Pons (tissue), 1 donor: ENCODE measurements around the gene DCAKD.

Experiments
- DNase-seq: peaks from one replicate; pipeline ENCODE4 v3.0.0-alpha.2; 2016; ENCODE audit warnings: low spot score

The DCAKD gene

DNA sequence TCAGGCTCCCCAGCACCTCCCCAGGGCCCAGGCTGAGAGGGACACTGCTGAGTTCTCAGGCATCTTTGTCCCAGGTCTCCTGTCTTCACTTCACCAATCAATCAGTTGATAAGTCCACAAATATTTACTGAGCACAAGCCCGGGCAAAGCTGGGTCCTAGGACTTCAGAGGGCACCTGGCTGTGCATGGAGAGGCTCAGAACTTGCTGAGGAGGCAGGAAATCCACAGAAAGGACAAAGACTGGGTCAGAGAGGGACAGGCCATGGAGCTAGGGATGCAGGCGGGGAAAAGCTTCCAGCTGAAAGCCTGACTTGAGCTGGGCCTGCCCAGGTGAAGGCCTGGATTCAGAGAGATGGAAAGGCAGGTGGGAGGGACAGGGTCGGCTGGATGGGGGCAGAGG, 50.1 kb downstream of the DCAKD start:
- no peak for DNase-seq

DNA sequence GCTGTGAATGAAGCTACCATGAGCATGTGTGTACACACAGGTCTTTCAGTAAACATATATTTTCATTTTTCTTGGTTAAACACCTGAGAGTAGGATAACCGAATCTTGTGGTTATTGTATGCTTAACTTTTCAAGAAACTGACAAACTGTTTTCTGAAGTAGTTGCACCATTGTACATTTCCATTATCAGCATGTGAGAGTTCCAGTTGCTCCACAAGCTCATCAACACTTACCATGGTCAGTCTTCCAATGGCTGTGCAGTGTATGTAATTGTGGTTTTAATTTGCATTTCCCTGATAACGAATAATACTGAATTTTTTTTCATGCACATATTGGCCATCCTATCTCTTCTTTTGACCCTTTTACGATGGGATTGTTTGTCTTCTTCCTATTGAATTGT, 52.0 kb downstream of the DCAKD start:
- DNase-seq: no peak

DNA sequence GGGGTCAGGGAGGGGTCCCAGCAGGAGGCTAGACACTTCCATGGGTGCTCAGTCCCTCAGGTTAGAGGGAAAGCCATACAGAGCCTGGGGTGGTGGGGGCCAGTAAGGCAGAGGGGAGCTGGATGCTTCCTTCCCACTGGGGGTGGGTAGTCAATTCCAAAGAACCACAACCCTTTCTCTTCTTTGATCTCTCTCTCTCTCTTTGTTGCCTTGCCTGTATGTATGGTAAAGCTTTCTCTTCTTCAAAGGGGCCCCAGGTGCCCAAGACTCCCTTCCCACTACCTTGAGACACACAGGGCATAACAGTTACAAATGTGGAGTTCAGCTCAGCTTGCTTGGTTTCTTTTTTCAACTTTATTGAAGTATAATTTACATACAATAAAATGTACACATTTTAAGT, 52.8 kb downstream of the DCAKD start:
- DNase-seq: no peak

DNA sequence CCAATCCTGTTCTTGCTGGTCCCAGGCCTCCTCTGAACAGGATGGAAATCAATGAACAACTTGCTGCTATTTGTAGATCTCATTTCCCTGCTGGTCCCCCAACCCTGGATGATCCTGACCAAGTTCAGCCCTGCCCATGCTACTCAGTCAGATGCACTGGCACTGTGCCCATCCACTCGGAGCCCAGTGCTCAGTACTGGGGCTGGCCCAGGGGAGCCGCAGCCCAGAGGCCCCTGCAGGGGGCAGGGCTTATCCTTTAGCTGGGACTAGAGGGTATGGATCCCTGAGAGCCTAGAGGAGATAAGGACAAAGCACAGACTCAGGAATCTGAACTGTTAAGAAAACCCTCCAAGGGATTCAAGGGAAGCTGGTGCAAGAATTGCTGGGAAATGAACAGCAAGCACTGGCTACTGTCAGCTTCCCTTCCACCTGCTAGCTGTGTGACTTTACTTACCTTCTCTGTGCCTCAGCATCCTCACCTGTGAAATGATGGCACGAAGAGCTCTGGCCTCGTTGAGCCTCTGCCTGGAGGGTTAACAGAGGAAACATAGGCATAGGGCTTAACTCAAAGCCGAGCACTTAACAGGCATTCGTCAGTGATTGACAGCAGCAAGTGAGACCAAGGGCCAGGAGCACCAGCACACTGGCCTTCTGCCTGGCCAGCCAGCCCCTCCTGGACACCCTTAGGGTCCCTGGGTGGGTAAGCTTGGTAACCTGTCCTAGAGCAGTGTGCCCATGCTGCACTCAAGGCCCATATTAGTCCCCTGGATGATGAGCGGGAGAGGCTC, 53.5 kb downstream of the DCAKD start:
- no peak for DNase-seq

DNA sequence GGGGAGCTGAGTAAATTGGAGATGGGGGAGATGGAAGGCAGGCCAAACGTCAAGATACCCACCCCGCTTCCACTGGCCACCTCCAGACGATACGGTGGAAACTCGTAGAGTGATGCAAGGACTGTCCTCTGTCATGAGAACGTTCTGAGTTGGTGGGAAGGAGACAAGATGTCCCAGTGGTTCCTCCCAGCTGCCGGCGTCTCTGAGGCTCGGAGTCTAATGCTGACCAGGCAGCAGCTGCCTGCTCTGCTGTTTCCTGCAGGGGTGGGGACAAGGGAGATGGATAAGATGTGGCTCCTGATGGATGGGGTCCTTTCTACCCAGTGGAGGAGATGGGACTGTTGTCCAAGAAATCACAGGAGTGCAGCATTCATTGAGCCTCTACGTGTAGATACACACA, 55.1 kb downstream of the DCAKD start:
- no peak for DNase-seq

DNA sequence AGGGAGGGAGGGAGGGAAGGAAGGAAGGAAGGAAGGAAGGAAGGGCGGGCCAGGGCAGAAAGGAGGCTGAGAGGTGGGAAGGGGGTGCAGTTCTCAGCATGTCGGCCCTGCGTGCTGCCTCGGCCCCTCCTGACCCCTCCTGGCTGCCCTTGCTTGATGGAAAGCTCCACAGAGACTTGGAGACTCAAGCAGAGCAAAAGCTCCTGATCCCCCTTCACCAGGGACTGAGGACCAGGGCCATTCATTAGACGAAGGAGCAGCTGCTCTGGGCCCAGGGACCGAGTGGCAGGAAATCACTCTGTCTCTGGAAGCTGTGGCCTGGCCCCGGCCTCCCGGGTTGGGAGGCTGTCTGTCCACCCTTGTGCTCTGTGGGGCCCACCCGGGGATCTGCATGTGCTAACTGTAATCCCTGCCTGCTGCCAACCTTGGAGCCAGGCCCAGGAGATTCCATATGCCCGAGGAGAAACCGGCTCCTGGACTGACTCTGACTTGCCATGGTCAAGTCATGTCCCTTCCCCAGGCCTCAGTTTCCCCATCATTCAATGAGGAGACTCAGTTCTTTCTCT, 55.9 kb downstream of the DCAKD start:
- DNase-seq: no peak

DNA sequence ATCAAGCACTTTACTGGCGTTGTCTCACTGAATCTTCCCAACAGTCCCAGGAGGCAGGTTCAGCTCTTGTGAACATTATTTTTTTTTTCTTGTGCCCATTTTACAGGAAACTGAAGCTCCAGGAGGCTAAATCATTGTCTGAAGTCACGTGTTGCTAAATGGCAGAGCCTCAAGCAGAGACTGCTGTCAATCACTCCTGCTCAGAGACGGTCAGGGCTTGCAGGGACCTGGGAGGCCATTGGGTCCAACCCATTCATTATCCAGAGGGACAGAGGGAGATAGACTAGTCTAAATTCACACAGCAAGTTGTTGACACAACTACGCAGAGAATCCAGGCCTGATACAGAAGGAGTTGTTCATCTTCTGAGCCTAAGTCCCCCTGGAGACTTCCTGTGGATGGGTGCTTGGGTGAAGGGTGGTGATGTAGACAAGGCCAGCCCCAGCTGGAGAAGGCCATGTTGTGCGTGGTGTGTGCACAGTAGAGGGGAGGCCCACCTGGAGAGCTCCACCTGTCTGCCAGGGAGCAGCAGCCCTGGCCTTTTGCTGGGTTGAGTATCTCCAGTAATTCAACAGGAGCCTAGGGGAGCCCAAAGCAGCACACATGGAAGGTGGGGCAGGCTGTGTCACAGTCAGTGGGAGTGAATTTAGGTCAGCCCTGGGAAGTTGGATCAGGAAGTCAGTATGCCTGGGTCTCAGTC, 59.0 kb downstream of the DCAKD start:
- no peak for DNase-seq

DNA sequence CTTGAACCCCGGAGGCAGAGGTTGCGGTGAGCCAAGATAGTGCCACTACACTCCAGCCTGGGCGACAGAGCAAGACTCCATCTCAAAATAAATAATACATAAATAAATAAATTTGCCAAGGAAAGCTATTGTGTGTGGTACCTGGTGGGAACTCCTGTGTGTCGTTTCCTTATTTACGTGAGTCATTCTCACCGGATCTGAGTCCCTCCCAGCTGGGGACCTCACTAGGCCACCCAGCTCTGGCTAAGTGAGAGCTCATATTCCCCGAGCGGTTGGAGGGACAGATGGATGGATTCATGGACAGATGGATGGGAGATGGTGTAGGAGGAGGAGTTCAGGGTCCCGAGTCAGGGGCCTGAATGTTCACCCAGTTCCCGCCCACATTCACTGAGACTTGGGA, 60.4 kb downstream of the DCAKD start:
- DNase-seq: no peak

DNA sequence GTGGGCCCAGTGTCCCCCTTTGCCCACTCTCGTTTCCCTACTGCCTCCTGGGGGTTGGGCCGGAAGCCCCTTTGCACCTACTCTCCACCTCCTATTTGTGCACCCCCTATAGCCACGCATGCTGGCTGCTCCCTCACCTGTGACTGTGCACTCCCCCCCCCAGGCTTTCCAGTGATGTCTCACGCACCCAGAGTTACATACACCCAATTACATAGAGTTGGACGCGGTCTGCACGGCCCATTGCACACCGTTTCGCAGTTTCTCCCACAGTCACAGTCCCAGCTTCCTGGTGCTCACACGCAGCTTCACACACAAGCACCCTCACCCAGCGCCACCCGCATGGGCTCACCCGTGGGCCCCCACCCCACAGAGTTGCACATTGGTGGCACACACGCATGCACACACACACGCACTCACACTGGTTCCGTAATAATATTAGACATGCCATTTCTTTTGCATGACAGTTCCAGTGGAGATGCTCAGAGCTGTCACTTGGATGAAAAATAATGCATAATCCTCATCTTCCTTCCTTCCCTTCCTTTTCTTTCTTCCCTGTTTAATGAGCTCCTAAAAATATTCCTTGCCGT, 61.8 kb downstream of the DCAKD start:
- DNase-seq: no peak

DNA sequence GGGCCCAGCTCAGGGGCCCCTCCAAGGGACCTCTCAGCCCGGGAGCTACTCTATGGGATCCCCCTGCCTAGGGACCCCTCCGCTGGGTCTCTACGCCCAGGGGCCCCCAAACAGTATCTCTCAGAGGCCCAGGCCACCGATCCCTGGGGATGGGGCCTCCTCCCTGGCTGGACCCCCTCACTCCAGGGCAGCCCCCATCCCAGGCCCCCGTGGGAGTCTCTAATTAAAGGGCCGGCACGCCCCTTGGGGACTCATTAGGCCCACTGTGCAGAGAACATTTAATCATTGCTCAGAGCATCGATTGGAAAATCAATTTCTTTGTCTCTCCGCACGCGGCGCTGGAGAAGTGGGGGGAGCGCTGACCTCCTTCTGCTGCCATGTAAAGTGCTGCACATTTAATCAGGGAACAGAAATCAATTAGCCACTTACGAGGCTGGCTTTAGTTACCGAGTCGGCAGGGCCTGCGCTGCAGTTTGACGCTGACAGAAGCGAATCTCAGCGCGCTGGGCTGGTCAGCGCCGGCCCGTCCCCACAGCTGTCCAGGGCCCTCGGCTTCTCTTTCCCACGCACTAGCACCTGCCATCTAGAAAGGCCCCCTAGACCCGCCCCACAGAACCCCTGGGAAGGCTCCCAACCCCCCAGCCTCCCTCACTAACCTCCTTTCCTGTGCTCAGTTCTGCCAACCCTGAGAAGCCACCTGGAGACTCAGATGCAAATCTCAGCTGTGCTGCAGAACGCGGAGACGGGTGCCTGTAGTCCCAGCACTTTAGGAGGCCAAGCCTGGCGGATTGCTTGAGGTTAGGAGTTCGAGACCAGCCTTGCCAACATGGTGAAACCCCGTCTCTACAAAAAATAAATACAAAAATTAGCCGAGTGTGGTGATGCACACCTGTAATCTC, 63.1 kb downstream of the DCAKD start:
- DNase-seq: no peak

DNA sequence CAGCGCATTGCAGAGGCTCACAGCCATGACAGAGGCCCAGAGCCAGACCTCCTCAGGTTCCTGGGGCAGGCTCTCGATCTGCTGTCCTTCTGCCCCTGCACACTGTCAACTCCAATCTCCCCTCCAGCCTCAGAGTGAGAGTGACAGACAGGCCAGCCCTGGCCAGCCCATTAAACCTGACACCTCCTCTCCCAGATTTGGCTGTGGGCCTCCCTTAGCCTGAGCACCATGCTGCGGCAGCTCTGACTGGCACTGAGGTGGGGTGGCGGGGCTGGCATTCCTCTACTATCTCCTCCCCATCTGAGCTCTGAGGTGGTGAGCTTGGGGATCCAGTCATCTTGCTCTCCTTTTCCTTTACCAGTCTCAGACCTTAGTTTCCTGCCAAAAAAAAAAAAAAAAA, 67.9 kb downstream of the DCAKD start:
- no peak for DNase-seq

DNA sequence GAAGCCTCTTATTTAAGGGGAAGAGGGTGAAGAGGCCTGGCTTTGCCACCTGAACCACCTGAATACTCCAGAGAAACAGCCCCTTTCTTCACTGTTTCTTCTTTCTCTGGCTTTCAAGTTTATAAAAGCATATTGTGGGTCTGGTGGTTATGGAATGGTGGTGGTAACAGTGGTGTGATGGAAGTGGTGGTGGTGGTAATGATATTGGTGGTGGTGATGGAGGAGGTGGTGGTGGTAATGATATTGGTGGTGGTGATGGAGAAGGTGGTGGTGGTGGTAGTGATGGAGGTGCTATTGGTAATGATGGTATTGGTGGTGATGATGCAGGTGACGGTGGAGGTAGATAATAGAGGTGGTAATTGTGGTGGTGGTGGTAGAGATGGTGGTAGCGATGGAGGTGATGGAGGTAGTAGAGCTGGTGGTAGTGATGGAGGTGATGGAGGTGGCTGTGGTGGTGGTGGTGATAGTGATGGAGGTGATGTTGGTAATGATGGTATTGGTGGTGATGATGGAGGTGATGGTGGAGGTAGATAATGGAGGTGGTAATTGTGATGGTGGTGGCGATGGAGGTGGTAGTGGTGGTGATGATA, 69.2 kb downstream of the DCAKD start:
- DNase-seq: no peak

DNA sequence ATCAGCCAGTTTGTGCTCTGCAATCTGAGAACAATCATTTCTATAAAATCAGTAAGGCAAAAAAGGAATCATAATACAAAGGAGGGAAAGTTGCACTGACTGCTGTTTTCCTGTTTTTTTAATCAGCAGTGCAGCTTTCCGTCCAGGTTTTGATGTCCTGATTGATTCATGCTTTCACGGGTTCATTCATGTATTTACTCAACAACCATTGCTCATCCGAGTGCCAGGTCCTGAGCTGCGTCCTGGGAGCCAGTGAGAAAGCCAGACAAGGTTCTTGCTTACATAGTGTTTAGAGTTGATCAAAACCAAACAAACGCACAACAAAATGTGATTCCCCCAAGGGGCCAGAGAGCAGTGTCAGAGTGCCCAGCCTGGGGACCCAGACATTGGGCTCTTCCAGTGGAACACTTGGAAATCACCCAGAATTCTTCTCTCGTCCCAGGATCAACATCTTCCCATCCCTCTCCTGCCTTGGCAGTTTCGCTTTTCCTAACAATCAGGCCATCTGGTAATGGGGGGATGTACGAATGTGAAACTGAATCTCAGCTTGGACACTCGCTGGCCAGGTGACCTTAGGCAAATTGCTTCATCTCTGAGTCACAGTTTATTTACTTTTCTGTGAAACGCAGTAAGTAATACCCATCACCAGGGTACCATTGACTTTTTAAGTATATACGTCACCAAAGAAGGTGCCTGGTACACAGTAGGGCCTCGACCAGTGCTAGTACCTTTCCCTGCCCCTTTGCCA, 70.0 kb downstream of the DCAKD start:
- no peak for DNase-seq

DNA sequence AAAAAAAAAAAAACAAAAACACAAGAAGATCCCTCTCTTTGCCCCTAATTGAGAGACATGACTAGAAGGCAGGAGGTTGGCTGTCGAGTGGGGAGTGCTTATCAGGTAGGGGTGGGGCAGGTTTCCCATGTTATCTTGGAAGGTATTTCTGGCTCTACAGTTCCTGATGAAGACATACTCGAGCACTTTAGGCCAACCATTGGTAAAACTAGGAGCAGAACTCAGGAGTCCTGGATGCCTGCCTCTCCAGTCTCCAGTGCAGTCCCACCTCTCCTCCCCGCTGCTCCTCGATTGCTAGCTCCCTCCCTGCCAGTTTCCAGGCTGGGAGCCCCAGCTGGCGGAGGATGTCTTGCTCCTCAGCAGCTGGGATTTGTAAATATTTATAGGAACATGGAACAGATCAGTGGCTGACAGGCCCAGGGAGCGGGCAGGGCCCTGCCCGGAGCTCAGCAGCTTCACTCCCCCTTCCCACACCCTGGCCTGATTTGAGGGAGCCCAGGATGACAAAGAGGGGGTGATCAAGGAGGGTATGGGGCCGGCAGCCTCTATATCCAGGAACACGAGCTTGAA, 71.9 kb downstream of the DCAKD start:
- no peak for DNase-seq

DNA sequence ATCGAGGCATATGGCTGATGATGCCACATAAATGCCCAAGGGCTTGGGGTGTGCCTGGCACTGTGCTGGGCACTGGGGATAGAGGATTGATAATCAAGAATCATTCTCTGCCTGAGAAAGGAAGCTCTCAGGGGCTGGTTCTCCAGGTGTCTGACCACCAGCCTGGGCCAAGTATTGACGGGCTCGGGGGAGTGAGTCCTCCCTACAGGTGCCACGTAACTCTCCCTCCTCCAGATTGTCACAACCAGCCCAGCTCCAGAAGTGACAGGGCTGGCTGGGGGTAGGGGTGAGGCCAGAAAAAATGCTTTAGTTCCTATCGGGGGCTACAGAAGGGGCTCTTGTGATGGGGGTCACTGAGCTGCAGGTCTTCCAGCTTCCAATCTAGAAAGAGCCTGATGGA, 72.6 kb downstream of the DCAKD start:
- no peak for DNase-seq

DNA sequence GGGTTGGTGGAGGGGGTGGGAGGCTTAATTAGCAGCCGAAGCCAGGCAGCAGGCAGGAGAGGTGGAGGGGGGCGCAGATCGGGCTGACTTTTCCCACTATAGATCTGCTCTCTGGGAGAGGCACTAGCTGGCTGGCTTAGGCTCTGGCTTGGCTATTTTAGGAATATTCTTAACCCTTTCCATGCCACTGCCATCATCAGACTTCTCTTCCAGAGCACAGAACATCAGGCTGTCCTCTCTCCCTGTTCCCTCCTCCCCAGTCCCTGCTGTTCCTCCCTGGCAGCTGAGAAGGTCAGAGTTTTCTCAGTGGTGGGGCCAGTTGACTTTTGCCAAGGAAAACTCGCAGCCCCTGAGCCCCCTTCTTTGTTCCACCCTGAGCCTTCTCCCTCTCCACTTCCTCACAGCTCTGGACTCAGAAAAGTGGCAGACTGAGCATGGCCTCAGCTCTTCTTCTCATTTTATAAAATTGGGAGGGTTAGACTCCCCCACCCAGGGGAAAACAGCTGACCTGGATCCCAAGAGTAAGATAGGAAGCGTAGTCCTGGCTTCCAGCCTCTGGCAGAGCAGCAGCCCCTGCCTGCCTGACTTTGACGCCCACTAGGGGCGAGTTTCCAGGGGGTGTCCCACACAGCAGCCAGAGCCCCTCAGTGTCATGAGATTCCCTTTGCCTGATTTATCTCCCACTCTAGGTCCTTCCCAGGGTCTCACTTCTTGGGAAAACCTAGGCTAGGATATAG, 73.5 kb downstream of the DCAKD start:
- DNase-seq: no peak

DNA sequence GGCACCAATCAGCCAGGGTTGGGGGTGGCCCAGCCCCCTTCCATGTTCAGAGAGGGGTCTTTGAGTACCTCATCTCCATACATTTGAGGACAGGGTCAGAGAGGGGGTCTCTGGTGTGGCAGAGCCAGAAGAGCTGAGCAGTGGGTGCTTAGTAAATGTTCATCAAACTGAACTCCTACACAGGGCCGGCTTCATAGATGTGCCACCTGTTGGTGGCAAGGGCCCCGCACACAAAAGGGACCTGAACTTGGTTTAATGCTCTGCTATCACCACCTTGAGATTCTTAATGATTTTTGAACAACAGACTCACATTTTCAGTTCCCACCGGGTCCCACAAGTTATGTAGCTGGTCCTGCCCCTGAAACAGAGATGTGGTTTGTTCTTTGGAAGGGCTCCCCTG, 74.4 kb downstream of the DCAKD start:
- DNase-seq: no peak

DNA sequence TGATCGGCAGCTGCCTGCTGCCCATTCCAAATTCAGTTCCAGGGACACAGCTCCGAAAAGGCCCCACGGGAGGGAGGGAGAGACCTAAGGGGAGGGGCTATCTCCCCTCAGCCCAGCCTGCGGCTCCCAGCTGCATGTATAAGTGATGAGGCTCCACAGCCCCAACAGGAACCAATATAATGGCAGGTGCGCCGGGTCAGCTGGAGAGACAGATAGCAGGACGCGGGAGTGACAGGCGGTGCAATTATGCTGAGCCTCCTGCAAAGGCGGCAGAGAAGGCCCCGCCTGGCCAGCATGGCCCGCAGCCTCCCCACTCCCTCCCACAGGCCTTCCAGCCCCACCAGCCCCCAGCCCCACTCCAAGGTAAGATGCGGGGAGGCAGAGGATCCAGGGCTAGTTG, 75.2 kb downstream of the DCAKD start:
- no peak for DNase-seq
